SK-N-SH treated with all-trans-retinoic acid at 6 μM for 48 hours (cell line): Measurements from ENCODE around the gene MDH1B.

Source experiments
- ARNTL ChIP-seq: fragments of 450-650 bp; formaldehyde crosslinking; IDR thresholded peaks from 2 replicates; pipeline ENCODE4 v1.5.0; 2020; ENCODE audit warnings: low read depth, mild to moderate bottlenecking, moderate library complexity, borderline replicate concordance
- BACH2 ChIP-seq: fragments of 250-450 bp; sonication (Bioruptor Pico); IDR thresholded peaks from 2 replicates; pipeline ENCODE4 v1.9.0; 2021; ENCODE audit warnings: mild to moderate bottlenecking, borderline replicate concordance
- CSDC2 ChIP-seq: fragments of 250-450 bp; sonication (Bioruptor Pico); IDR thresholded peaks from 2 replicates; pipeline ENCODE4 v1.5.0; 2020; ENCODE audit warnings: mild to moderate bottlenecking, moderate library complexity
- ESRRG ChIP-seq: fragments of 250-450 bp; sonication (Bioruptor Pico); IDR thresholded peaks from 2 replicates; pipeline ENCODE4 v1.6.1; 2021; ENCODE audit warnings: mild to moderate bottlenecking
- ISL1 ChIP-seq: fragments of 250-450 bp; sonication (Bioruptor Pico); IDR thresholded peaks from 2 replicates; pipeline ENCODE4 v2.1.2; 2022; ENCODE audit warnings: mild to moderate bottlenecking, moderate library complexity
- PPARA ChIP-seq: fragments of 250-450 bp; sonication (Bioruptor Pico); IDR thresholded peaks from 2 replicates; pipeline ENCODE4 v1.5.0; 2020; ENCODE audit warnings: mild to moderate bottlenecking, borderline replicate concordance
- RARB ChIP-seq: fragments of 250-450 bp; sonication (Bioruptor Pico); IDR thresholded peaks from 2 replicates; pipeline ENCODE4 v1.8.0; 2021; ENCODE audit warnings: mild to moderate bottlenecking, moderate library complexity
- SNAI2 ChIP-seq: fragments of 250-450 bp; sonication (Bioruptor Pico); IDR thresholded peaks from 2 replicates; pipeline ENCODE4 v1.5.0; 2020; ENCODE audit warnings: mild to moderate bottlenecking, moderate library complexity
- TCF4 ChIP-seq: fragments of 250-450 bp; sonication (Bioruptor Pico); IDR thresholded peaks from 2 replicates; pipeline ENCODE4 v1.8.0; 2021; ENCODE audit warnings: mild to moderate bottlenecking, moderate library complexity, borderline replicate concordance
- ZFP3 ChIP-seq: fragments of 250-450 bp; sonication (Bioruptor Pico); IDR thresholded peaks from 2 replicates; pipeline ENCODE4 v1.5.0; 2020; ENCODE audit warnings: mild to moderate bottlenecking, moderate library complexity
- ZNF8 ChIP-seq: fragments of 450-650 bp; formaldehyde crosslinking; IDR thresholded peaks from 2 replicates; pipeline ENCODE4 v1.5.0; 2020; ENCODE audit warnings: mild to moderate bottlenecking, moderate library complexity
- TF ChIP-seq, protein P1 (sequence below): fragments of 250-450 bp; sonication (Bioruptor Pico); IDR thresholded peaks from 2 replicates; pipeline ENCODE4 v1.8.0; 2020; ENCODE audit warnings: mild to moderate bottlenecking, moderate library complexity, borderline replicate concordance
- TF ChIP-seq, protein P2 (sequence below): fragments of 250-450 bp; sonication (Bioruptor Pico); IDR thresholded peaks from 2 replicates; pipeline ENCODE4 v1.5.1; 2021; ENCODE audit warnings: mild to moderate bottlenecking, moderate library complexity
- TF ChIP-seq, protein P3 (sequence below): fragments of 250-450 bp; sonication (Bioruptor Pico); IDR thresholded peaks from 2 replicates; pipeline ENCODE4 v1.8.0; 2021; ENCODE audit warnings: low read depth, mild to moderate bottlenecking, moderate library complexity, borderline replicate concordance

DNA sequence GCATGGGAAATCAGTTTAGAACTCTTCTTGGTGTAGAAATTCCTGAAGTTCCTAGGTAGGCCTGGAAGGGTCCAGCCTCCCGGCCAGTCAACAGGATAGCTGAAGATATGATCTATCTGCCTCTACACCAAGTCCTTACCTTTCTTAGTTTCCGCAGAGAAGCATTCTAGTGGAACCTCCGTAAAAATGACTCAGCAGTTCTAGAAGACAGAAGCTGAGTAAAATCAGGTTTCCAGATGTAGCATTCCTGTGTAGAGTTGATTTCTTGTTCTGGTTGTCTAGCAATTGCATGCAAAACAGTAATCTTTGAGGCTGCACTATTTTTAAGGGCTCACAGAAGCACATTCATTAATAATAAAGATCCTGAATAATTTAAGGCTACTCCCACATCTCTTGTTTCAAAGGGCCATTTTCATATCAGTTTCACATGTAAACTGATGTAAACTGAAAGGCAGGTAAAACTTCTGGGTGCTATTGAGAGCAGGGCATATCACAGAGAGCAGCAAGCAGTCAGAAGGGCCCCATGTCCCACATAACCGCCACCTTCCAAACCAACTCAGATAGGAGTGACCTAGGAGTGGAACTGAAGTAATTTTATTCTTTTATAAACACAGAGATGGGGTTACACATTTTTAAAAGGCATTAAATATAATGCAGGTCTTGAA lies 43.7 kb downstream of the MDH1B start:
- TF ChIP-seq, protein P1, sequence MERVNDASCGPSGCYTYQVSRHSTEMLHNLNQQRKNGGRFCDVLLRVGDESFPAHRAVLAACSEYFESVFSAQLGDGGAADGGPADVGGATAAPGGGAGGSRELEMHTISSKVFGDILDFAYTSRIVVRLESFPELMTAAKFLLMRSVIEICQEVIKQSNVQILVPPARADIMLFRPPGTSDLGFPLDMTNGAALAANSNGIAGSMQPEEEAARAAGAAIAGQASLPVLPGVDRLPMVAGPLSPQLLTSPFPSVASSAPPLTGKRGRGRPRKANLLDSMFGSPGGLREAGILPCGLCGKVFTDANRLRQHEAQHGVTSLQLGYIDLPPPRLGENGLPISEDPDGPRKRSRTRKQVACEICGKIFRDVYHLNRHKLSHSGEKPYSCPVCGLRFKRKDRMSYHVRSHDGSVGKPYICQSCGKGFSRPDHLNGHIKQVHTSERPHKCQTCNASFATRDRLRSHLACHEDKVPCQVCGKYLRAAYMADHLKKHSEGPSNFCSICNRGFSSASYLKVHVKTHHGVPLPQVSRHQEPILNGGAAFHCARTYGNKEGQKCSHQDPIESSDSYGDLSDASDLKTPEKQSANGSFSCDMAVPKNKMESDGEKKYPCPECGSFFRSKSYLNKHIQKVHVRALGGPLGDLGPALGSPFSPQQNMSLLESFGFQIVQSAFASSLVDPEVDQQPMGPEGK, result no peak
- TF ChIP-seq ESRRG (CRISPR knock-in tag) (no peak), CSDC2 (CRISPR knock-in tag) (no peak), SNAI2 (no peak), ISL1 (CRISPR knock-in tag) (no peak), BACH2 (CRISPR knock-in tag) (no peak), PPARA (no peak), ARNTL (CRISPR knock-in tag) (no peak), RARB (CRISPR knock-in tag) (no peak), ZNF8 (CRISPR knock-in tag) (no peak), ZFP3 (CRISPR knock-in tag) (no peak), TCF4 (CRISPR knock-in tag) (no peak)
- TF ChIP-seq, protein P2, sequence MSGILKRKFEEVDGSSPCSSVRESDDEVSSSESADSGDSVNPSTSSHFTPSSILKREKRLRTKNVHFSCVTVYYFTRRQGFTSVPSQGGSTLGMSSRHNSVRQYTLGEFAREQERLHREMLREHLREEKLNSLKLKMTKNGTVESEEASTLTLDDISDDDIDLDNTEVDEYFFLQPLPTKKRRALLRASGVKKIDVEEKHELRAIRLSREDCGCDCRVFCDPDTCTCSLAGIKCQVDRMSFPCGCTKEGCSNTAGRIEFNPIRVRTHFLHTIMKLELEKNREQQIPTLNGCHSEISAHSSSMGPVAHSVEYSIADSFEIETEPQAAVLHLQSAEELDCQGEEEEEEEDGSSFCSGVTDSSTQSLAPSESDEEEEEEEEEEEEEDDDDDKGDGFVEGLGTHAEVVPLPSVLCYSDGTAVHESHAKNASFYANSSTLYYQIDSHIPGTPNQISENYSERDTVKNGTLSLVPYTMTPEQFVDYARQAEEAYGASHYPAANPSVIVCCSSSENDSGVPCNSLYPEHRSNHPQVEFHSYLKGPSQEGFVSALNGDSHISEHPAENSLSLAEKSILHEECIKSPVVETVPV, result no peak
- TF ChIP-seq, protein P3, sequence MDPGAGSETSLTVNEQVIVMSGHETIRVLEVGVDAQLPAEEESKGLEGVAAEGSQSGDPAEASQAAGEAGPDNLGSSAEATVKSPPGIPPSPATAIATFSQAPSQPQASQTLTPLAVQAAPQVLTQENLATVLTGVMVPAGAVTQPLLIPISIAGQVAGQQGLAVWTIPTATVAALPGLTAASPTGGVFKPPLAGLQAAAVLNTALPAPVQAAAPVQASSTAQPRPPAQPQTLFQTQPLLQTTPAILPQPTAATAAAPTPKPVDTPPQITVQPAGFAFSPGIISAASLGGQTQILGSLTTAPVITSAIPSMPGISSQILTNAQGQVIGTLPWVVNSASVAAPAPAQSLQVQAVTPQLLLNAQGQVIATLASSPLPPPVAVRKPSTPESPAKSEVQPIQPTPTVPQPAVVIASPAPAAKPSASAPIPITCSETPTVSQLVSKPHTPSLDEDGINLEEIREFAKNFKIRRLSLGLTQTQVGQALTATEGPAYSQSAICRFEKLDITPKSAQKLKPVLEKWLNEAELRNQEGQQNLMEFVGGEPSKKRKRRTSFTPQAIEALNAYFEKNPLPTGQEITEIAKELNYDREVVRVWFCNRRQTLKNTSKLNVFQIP (CRISPR knock-in tag), result no peak
